HEK293 (cell line): ENCODE data around the gene BNC1.

Experiments used
- CTCF ChIP-seq: fragments of 450-650 bp; formaldehyde crosslinking; IDR thresholded peaks from 2 replicates; pipeline ENCODE4 v1.5.1; 2016; ENCODE audit warnings: missing biosample characterization, missing genetic modification characterization
- YY1 ChIP-seq: fragments of 450-650 bp; formaldehyde crosslinking; IDR thresholded peaks from 2 replicates; pipeline ENCODE4 v1.5.1; 2018; ENCODE audit warnings: missing biosample characterization, missing genetic modification characterization
- ZNF184 ChIP-seq: fragments of 450-650 bp; IDR thresholded peaks from 2 replicates; pipeline ENCODE4 v1.5.1; 2018; ENCODE audit warnings: missing biosample characterization, mild to moderate bottlenecking, missing genetic modification characterization

DNA sequence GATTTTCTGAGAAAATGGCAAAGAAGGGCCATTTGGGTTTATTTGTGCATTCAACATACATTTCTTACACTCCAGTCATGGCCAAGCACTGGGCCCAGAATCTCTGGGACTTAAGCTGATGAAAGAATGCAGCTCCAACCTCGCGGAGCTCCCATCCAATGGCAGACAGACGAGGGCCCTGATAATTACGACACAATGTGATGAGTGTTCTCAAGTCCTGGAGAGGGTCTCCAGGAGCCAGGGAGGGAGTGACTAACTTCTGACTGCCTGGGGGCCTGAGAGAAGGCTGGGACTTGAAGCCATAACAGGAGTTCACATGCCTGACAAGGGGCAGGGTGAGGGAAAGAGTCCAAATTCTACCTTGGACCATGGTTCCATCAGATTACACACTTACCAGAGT lies 42.6 kb upstream of the BNC1 start:
- TF ChIP-seq CTCF (no peak), YY1 (no peak), ZNF184 (tag by site-specific recombination) (no peak)
